Epithelial cell of esophagus (primary cell): ENCODE results near the gene OR10H4.
"Not testable (repeated sequence)": the region's sequence is repeated elsewhere in the genome, so short reads cannot be mapped to it uniquely, and the experiment has no call there.

Experiments
- DNase-seq: peaks from one replicate; pipeline ENCODE4 v3.0.0; 2010; ENCODE audit warnings: low read depth
- H3K4me3 ChIP-seq: 2 replicates; pipeline ENCODE4 v1.5.1; 2011; ENCODE audit warnings: mild to moderate bottlenecking, low read length, control low read depth
- CTCF ChIP-seq: IDR thresholded peaks from 2 replicates; pipeline ENCODE4 v1.5.1; 2011; ENCODE audit warnings: low read depth, mild to moderate bottlenecking, low read length, control low read depth, inconsistent platforms; ENCODE audit not compliant: insufficient read depth; ENCODE audit errors: missing control alignments

Gene OR10H4

GRCh38 chr19:15928321-15928720, 20.5 kb upstream of the OR10H4 start:
- no peak overlapping the region for H3K4me3 ChIP-seq
- TF ChIP-seq CTCF, result no peak
- DNase-seq, result no peak

- not testable (repeated sequence) for H3K4me3 ChIP-seq, DNase-seq
Observed at GRCh38 chr19:15933761-15934331, 15.0 kb upstream of the OR10H4 start.

- no peak for TF ChIP-seq CTCF
- H3K4me3 ChIP-seq, result no peak within 1 kb of the TSS
- DNase-seq, result peak; percentile 50
Observed at GRCh38 chr19:15934332-15935078, 14.3 kb upstream of the OR10H4 start, which contains the start of gene CYP4F11. Gene CYP4F11 (minus strand): TSS chr19:15934529. CDS start chr19:15934408, 121 bp downstream.

GRCh38 chr19:15935167-15935702, 13.6 kb upstream of the OR10H4 start:
- peak; percentile 2 for DNase-seq
- no peak overlapping the region for H3K4me3 ChIP-seq
- no peak for TF ChIP-seq CTCF

GRCh38 chr19:15936173-15936572, 12.6 kb upstream of the OR10H4 start:
- no peak overlapping the region for H3K4me3 ChIP-seq
- DNase-seq, result no peak
- no peak for TF ChIP-seq CTCF

- DNase-seq, result no peak
- no peak for TF ChIP-seq CTCF
Observed at GRCh38 chr19:15936950-15937349, 11.9 kb upstream of the OR10H4 start.

GRCh38 chr19:15937771-15938170, 11.0 kb upstream of the OR10H4 start:
- H3K4me3 ChIP-seq, result no peak overlapping the region
- TF ChIP-seq CTCF, result no peak

More at GRCh38 chr19:15936950-15937349, 11.9 kb upstream of the OR10H4 start:
- H3K4me3 ChIP-seq, result no peak overlapping the region

More at GRCh38 chr19:15937771-15938170, 11.0 kb upstream of the OR10H4 start:
- no peak for DNase-seq
